Measurements from ENCODE around the gene GFOD1.

- TF ChIP-seq, protein P1, sequence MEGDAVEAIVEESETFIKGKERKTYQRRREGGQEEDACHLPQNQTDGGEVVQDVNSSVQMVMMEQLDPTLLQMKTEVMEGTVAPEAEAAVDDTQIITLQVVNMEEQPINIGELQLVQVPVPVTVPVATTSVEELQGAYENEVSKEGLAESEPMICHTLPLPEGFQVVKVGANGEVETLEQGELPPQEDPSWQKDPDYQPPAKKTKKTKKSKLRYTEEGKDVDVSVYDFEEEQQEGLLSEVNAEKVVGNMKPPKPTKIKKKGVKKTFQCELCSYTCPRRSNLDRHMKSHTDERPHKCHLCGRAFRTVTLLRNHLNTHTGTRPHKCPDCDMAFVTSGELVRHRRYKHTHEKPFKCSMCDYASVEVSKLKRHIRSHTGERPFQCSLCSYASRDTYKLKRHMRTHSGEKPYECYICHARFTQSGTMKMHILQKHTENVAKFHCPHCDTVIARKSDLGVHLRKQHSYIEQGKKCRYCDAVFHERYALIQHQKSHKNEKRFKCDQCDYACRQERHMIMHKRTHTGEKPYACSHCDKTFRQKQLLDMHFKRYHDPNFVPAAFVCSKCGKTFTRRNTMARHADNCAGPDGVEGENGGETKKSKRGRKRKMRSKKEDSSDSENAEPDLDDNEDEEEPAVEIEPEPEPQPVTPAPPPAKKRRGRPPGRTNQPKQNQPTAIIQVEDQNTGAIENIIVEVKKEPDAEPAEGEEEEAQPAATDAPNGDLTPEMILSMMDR (IDR thresholded peaks at IDR 0.05 in 8 of 11, conservative IDR thresholded peaks at IDR 0.05 in 3 of 11): no peak
- no peak for TF ChIP-seq POLR2A (IDR thresholded peaks at IDR 0.05)
These were observed 102.9 kb downstream of the GFOD1 start for GRCh38 chr6:13384506-13384905.
